SK-N-SH (cell line): Measurements from ENCODE around the gene ARPC5. TPM values are rescaled to one million over a fixed set of nuclear protein-coding genes. Genes with fewer than 3 reads are reported as not detected.

Experiments used
- CTCF ChIA-PET: fragments of 300-600, 350-600 bp; formaldehyde crosslinking; extraction: SDS; loops from one replicate; lab custom pipeline; 2021; lab: Yijun Ruan, JAX
- POLR2A ChIA-PET: fragments of 350-600 bp; sonication (Branson Sonifier 250); formaldehyde crosslinking; extraction: SDS; loops from one replicate; lab custom pipeline; 2020; ENCODE audit warnings: antibody characterized with exemption, inconsistent platforms; lab: Yijun Ruan, JAX
- DNase-seq: peaks from one replicate; pipeline ENCODE4 v3.0.0; 2012
- H2AFZ ChIP-seq: fragments of 200-600 bp; sonication (generic); 2 replicates; pipeline ENCODE4 v1.8.1; 2016; ENCODE audit warnings: antibody characterized with exemption, mild to moderate bottlenecking, low read depth
- H3F3A ChIP-seq: fragments of 200-600 bp; sonication (generic); replicated peaks from 2 replicates; pipeline ENCODE3; 2016; ENCODE audit warnings: antibody characterized with exemption, mild to moderate bottlenecking; ENCODE audit not compliant: insufficient read depth
- H3K27ac ChIP-seq, 2 experiments: fragments of 200-500 bp in 1 of 2; fragments of 200-600 bp in 1 of 2; sonication (Bioruptor generic) in 1 of 2; sonication (generic), shearing (Covaris generic) in 1 of 2; 2 replicates each; pipeline versions ENCODE4 v1.5.1 to v1.6.1; 2014 to 2016; ENCODE audit warnings: low read depth in 2 of 2, inconsistent platforms in 1 of 2, low read length in 1 of 2, mild to moderate bottlenecking in 1 of 2, mixed read lengths in 1 of 2
- H3K27me3 ChIP-seq: fragments of 200-600 bp; sonication (generic), shearing (Covaris generic); 2 replicates; pipeline ENCODE4 v1.6.1; 2016; ENCODE audit warnings: mixed run types; ENCODE audit not compliant: insufficient read depth
- H3K36me3 ChIP-seq, 2 experiments: fragments of 200-500 bp in 1 of 2; fragments of 200-600 bp in 1 of 2; sonication (Bioruptor generic) in 1 of 2; sonication (generic) in 1 of 2; replicated peaks in 1 of 2; 2 replicates each; pipeline versions ENCODE3 to v1.5.1; 2014 to 2016; ENCODE audit warnings: low read length in 1 of 2, mild to moderate bottlenecking in 1 of 2; ENCODE audit not compliant: insufficient read depth in 2 of 2, control insufficient read depth in 1 of 2
- H3K4me1 ChIP-seq, 2 experiments: fragments of 200-500 bp in 1 of 2; fragments of 200-600 bp in 1 of 2; sonication (Bioruptor generic) in 1 of 2; sonication (generic), shearing (Covaris generic) in 1 of 2; 2 replicates each; pipeline versions ENCODE4 v1.5.1 to v1.6.1; 2014 to 2016; ENCODE audit warnings: low read depth in 1 of 2, low read length in 1 of 2, mixed run types in 1 of 2; ENCODE audit not compliant: insufficient read depth in 2 of 2, control insufficient read depth in 1 of 2
- H3K4me2 ChIP-seq: fragments of 200-600 bp; sonication (generic), shearing (Covaris generic); 2 replicates; pipeline ENCODE4 v1.6.1; 2017; ENCODE audit warnings: mixed run types
- H3K4me3 ChIP-seq, 2 experiments: fragments of 200-500 bp in 1 of 2; fragments of 200-600 bp in 1 of 2; sonication (Bioruptor generic) in 1 of 2; sonication (generic), shearing (Covaris generic) in 1 of 2; 2 replicates each; pipeline versions ENCODE4 v1.5.1 to v1.8.1; 2014 to 2016; ENCODE audit warnings: low read depth in 2 of 2, inconsistent platforms in 1 of 2, low read length in 1 of 2, mild to moderate bottlenecking in 1 of 2, mixed read lengths in 1 of 2, moderate library complexity in 1 of 2
- H3K79me2 ChIP-seq: fragments of 200-600 bp; sonication (generic); 2 replicates; pipeline ENCODE4 v1.8.1; 2017; ENCODE audit warnings: mild to moderate bottlenecking; ENCODE audit not compliant: insufficient read depth
- H3K9ac ChIP-seq: fragments of 200-600 bp; sonication (generic); 2 replicates; pipeline ENCODE4 v1.6.1; 2017; ENCODE audit warnings: mixed run types
- H3K9me2 ChIP-seq: fragments of 200-600 bp; sonication (generic); 2 replicates; pipeline ENCODE4 v1.6.1; 2017; ENCODE audit warnings: mixed run types
- H3K9me3 ChIP-seq: fragments of 200-600 bp; sonication (generic); 2 replicates; pipeline ENCODE4 v1.6.1; 2017; ENCODE audit warnings: mixed run types, mild to moderate bottlenecking, moderate library complexity
- H4K20me1 ChIP-seq: fragments of 200-600 bp; sonication (generic); 2 replicates; pipeline ENCODE4 v1.6.1; 2017; ENCODE audit warnings: mild to moderate bottlenecking, mixed run types; ENCODE audit not compliant: insufficient read depth
- FOXJ3 ChIP-seq: sonication (generic); formaldehyde crosslinking; IDR thresholded peaks from 2 replicates; pipeline ENCODE4 v1.5.1; 2020; ENCODE audit warnings: mild to moderate bottlenecking, missing genetic modification reagents
- GABPA ChIP-seq: IDR thresholded peaks from 2 replicates; pipeline ENCODE4 v1.4.0; 2012; ENCODE audit warnings: low read depth, mild to moderate bottlenecking
- GATA2 ChIP-seq: sonication (generic); formaldehyde crosslinking; IDR thresholded peaks from 2 replicates; pipeline ENCODE4 v1.5.0; 2020; ENCODE audit warnings: mild to moderate bottlenecking, missing genetic modification reagents
- SIN3A ChIP-seq: IDR thresholded peaks from 2 replicates; pipeline ENCODE4 v1.6.1; 2012; ENCODE audit warnings: low read depth, mild to moderate bottlenecking, low read length, moderate library complexity, borderline replicate concordance
- TAF1 ChIP-seq: IDR thresholded peaks from 2 replicates; pipeline ENCODE4 v1.6.1; 2012; ENCODE audit warnings: low read depth, mild to moderate bottlenecking, low read length, moderate library complexity, borderline replicate concordance
- TEAD4 ChIP-seq: IDR thresholded peaks from 2 replicates; pipeline ENCODE4 v1.4.0; 2012; ENCODE audit warnings: mild to moderate bottlenecking, borderline replicate concordance; ENCODE audit not compliant: insufficient read depth
- YY1 ChIP-seq: IDR thresholded peaks from 2 replicates; pipeline ENCODE4 v1.4.0; 2012; ENCODE audit warnings: low read depth, mild to moderate bottlenecking
- WGBS: methylation state at CpG from one replicate; pipeline ENCODE4 v1.1.6; 2017; ENCODE audit warnings: low lambda C conversion rate; 5-methylcytosine and 5-hydroxymethylcytosine counted together
- polyA plus RNA-seq, 3 experiments: library from polyadenylated mRNA; depleted of rRNA; stranded (reverse); fragments of >200 nt; gene quantifications; 2 replicates each; pipeline ENCODE4 v1.2.3, GENCODE V29; 2012
- TF ChIP-seq, protein P1 (sequence below): fragments of 150-350 bp; IDR thresholded peaks from 2 replicates; pipeline ENCODE4 v1.6.1; 2016; ENCODE audit warnings: mild to moderate bottlenecking, low read depth, low read length
- TF ChIP-seq, protein P2 (sequence below): IDR thresholded peaks from 2 replicates; pipeline ENCODE4 v1.6.1; 2012; ENCODE audit warnings: mild to moderate bottlenecking, low read depth, low read length, moderate library complexity

ARPC5 gene
- polyA plus RNA-seq, 1 of the 3 experiments (the other 2 are of a cell fraction) = 66.8 TPM

DNA sequence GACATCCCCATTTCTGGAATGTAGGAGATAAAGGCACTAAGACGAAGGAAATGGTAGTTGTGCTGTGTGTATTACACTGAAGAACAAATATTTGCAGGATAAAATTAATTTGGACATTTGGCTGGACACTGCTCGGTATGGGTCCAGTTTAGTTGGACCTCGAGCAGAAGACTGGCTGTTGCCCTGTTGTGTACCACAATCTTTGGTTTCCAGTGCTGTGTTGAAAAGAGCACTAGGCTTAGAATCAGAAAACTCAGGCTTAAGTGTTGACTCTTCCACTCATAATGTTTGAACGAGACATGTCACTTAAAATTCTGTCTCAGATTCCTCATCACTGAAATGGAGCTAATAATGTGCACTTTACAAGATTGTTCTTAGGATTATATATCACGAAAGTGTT lies 1.2 kb upstream of the ARPC5 start (continued):
- TF ChIP-seq YY1 = no peak

DNA sequence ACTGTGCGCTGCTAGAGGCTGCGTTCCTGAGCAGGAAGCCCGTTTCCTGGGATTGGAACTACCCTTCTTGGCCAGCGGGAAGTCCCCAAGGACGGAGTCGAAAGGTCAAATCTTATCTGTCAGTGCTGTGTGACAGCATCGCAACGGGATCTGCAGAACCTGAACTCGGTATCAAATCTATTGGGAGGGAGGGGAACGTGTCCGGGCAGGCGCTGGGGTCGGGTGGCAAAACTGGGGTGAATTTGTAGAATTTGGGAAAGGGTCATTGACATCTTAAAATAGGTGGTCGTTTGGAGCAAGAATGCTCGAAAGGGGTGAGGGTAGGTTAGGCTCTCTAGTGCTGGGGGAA lies 725 bp upstream of the ARPC5 start:
- POLR2A ChIA-PET = no interaction called here
- Histone ChIP-seq H3K9me2 (no peaks in the 10 kb centered on the region), H3K27me3 (no peaks in the 10 kb centered on the region), H3F3A (peaks cover 16% of the 10 kb centered on the region), H3K4me2 (peak overlapping the region; percentile 79), H3K4me1 (peaks cover 5 to 32% of the 10 kb centered on the region in 2 experiments; a peak in 3 of 4 replicates), H3K4me3 (peak overlapping the region; percentile 85 to 92), H3K27ac (peak overlapping the region; percentile 61 to 64), H2AFZ (peak overlapping the region; percentile 86), H3K9me3 (no peaks in the 10 kb centered on the region), H3K9ac (peak overlapping the region; percentile 62; the same call in 1 of the 2 replicates), H4K20me1 (peaks cover 32% of the 10 kb centered on the region), H3K36me3 (peaks cover 18 to 21% of the 10 kb centered on the region in 2 experiments), H3K79me2 (peaks cover 73% of the 10 kb centered on the region)
- CTCF ChIA-PET = interaction anchor here (1.5 to 3.1 kb wide), 3 partner anchors 10 to 280 kb away, joined by 3 to 14 read pairs (median 11); no protein-coding TSS in a partner anchor
- no peak for DNase-seq
- TF ChIP-seq SIN3A (0 out of 2 replicates have a peak, but pooled peaks have one; percentile 7), GATA2 (CRISPR knock-in tag) (peak; percentile 59), GABPA (no peak), FOXJ3 (CRISPR knock-in tag) (0 out of 2 replicates have a peak, but pooled peaks have one; percentile 39)
- TF ChIP-seq, protein P1, sequence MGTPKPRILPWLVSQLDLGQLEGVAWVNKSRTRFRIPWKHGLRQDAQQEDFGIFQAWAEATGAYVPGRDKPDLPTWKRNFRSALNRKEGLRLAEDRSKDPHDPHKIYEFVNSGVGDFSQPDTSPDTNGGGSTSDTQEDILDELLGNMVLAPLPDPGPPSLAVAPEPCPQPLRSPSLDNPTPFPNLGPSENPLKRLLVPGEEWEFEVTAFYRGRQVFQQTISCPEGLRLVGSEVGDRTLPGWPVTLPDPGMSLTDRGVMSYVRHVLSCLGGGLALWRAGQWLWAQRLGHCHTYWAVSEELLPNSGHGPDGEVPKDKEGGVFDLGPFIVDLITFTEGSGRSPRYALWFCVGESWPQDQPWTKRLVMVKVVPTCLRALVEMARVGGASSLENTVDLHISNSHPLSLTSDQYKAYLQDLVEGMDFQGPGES = no peak
- TF ChIP-seq, protein P2, sequence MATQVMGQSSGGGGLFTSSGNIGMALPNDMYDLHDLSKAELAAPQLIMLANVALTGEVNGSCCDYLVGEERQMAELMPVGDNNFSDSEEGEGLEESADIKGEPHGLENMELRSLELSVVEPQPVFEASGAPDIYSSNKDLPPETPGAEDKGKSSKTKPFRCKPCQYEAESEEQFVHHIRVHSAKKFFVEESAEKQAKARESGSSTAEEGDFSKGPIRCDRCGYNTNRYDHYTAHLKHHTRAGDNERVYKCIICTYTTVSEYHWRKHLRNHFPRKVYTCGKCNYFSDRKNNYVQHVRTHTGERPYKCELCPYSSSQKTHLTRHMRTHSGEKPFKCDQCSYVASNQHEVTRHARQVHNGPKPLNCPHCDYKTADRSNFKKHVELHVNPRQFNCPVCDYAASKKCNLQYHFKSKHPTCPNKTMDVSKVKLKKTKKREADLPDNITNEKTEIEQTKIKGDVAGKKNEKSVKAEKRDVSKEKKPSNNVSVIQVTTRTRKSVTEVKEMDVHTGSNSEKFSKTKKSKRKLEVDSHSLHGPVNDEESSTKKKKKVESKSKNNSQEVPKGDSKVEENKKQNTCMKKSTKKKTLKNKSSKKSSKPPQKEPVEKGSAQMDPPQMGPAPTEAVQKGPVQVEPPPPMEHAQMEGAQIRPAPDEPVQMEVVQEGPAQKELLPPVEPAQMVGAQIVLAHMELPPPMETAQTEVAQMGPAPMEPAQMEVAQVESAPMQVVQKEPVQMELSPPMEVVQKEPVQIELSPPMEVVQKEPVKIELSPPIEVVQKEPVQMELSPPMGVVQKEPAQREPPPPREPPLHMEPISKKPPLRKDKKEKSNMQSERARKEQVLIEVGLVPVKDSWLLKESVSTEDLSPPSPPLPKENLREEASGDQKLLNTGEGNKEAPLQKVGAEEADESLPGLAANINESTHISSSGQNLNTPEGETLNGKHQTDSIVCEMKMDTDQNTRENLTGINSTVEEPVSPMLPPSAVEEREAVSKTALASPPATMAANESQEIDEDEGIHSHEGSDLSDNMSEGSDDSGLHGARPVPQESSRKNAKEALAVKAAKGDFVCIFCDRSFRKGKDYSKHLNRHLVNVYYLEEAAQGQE = no peak
- WGBS = under 1% methylated on average over 14 of the region's 15 CpGs

DNA sequence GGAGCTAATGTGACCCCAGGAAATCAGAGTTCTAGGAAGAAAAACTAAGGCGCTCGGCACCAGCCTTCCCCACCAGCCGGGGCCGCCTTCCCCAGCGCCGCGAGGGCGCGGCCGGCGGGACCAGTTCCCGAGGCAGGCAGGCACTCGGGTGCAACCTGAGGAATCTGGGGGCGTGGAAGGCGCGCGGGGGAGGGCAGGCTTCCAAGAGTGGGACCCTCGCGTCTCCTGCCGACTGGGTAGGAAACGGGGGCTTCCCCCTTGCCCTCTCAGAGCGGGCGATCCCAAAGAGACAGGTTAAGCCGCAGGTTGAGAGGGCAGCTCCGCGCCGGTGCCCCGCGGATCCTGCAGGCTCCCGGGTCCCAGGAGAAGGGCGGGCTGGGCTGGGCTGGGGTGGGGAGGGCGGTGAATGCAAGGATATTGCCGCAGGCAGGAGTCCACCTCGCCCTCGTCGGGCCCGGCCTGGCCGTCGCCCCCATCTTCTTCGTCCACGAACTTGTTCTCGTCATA lies 431 bp downstream of the ARPC5 start:
- WGBS = 2% methylated on average over 22 of the region's 42 CpGs
- CTCF ChIA-PET = interaction anchor here (0.6 to 2.7 kb wide), 8 partner anchors 11 to 416 kb away, joined by 3 to 20 read pairs (median 4); partner anchors contain the start of gene TSEN15
- peak; percentile 71 for DNase-seq
- no peak overlapping the region for H2AFZ ChIP-seq
- no peaks in the 10 kb centered on the region for H3K27me3 ChIP-seq
- POLR2A ChIA-PET = no interaction called here
- no peaks in the 10 kb centered on the region for H3K9me2 ChIP-seq
- peak overlapping the region; percentile 91 for H3K9ac ChIP-seq
- peak overlapping the region; percentile 85 to 92 for H3K4me3 ChIP-seq
- H3K36me3 ChIP-seq = peaks cover 26 to 32% of the 10 kb centered on the region in 2 experiments
- peaks cover 73% of the 10 kb centered on the region for H3K79me2 ChIP-seq
- peaks cover 21% of the 10 kb centered on the region for H3F3A ChIP-seq
- H3K9me3 ChIP-seq = no peaks in the 10 kb centered on the region
- TF ChIP-seq TEAD4 (no peak), TAF1 (0 out of 2 replicates have a peak, but pooled peaks have one; percentile 23), YY1 (peak; percentile 24; the same call in 1 of the 2 replicates)
- peaks cover 43% of the 10 kb centered on the region for H4K20me1 ChIP-seq
- H3K27ac ChIP-seq = peak overlapping the region; percentile 82 to 94
- peaks cover 13 to 32% of the 10 kb centered on the region in 2 experiments; a peak in 3 of 4 replicates for H3K4me1 ChIP-seq
- peak overlapping the region; percentile 83 for H3K4me2 ChIP-seq
